ENCODE data around the gene FUT1. TPM values are rescaled to one million over a fixed set of nuclear protein-coding genes. Genes with fewer than 3 reads are reported as not detected.
"Not testable (repeated sequence)": the region's sequence is repeated elsewhere in the genome, so short reads cannot be mapped to it uniquely, and the experiment has no call there.

Gene FUT1
- total RNA-seq, 1 donor from 2014 or later, result 0.43 TPM

DNA sequence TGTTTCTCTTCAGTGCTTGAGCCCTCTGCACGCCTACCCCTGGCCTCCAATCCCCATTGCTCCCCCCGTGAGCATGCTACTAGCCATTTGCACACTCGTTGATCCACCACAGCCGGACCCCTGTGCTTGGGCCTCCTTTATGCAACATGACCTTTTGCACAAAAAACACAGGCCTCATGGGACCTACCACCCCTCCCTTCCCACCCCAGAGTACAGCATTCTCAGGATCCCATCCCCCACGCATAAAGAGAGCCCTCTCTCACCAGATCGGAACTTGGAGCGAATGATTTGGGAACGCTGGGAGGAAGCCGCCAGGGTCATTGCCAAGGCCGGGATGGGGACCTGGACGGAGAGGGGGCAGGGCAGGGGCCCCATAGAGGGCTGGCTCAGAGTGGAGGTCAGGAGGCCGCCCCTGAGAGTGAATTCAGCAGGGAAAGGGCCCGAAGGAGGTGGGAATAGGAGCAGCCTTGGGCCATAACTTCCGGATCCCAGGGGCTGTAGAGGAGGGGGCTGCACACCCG, 33.7 kb downstream of the FUT1 start:
- DNase-seq (ENCODE audit: low spot score) (no peak), ATAC-seq (no peak)

- DNase-seq (ENCODE audit: low spot score); ATAC-seq: not testable (repeated sequence)
Observed at GRCh38 chr19:48718106-48718505, 34.3 kb downstream of the FUT1 start.

DNA sequence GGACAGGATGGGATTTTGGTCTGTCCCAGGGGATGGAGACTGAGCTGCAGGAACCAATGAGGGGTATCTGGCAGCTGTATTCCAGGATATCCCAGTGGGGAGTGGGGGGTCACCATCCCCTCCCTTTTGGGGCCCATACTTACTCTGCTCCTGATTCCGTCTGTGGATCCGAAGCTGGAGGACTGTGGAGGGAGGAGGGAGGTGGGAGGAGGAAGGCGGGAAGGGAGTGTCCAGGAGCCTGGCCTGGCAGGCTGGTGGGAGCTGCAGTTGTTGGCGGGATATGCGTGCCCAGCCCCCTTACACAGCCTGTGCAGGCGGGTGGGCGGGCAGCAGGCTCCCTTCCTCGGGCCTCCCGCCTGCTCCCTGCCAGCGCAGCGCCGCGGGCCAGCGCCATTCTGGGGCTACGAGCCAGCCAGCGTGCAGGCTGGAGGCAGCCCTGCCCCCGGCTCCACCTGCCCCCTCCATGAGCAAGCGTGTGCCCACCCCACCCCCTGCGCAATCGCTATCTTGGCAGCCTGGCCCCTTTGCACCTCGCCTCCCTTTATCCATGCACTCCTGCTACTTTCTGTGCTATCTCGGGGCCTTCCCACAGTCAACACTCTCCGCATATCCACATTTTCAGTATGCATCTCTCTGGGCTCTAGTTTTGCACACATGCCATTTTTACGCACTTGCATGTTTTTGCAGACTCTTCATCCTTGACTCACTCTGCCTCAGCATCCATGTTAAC, 35.7 kb downstream of the FUT1 start:
- DNase-seq (ENCODE audit: low spot score), result no peak
- no peak for ATAC-seq

- no peak for ATAC-seq
- peak; percentile 57 for DNase-seq (ENCODE audit: low spot score)
Observed at GRCh38 chr19:48715681-48716171, 36.7 kb downstream of the FUT1 start.

GRCh38 chr19:48714759-48715675, 37.4 kb downstream of the FUT1 start:
- DNase-seq (ENCODE audit: low spot score) (no peak), ATAC-seq (no peak)

GRCh38 chr19:48713864-48714755, 38.3 kb downstream of the FUT1 start:
- ATAC-seq (peak; percentile 91), DNase-seq (ENCODE audit: low spot score) (peak; percentile 99)

DNA sequence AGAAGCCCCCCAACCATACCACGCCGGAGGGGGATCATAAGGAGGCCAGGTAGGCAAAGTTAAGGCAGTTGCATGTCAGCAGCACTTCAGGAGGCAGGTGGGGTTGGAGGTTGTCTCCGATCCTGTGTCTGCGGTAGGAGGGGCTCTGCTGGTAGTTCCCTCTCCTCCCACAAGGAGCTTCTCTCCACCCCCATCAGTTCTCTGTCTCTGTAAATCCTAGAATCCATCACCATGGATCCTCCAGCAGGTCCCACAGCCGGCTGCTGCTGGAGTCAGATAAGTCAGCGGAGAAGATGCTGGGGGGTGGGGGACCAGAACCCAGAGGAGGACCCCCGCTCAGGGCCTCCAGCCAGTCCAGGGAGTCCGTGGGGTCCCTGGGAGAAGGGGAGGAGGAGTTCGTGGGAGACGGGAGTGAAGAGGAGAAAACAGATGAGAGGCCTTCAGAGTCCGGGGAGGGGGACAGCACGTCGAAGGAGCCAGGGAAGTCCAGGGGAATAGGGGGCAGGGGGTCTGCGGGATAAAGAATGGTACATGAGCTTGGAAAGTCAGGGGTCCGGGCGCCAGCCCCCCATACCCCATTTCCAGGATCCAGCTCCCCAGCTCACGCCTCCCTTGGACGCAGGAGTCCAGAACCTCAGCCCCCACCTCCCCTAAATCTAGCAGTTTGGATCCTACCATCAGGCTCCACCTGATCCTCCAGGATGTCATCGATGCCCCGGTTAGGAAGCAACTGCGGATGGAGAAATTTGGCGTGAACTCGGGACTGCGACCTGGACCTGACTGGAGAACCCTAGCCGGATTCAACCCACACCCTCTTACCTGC, 39.2 kb downstream of the FUT1 start:
- ATAC-seq, result no peak
- DNase-seq (ENCODE audit: low spot score), result no peak

DNA sequence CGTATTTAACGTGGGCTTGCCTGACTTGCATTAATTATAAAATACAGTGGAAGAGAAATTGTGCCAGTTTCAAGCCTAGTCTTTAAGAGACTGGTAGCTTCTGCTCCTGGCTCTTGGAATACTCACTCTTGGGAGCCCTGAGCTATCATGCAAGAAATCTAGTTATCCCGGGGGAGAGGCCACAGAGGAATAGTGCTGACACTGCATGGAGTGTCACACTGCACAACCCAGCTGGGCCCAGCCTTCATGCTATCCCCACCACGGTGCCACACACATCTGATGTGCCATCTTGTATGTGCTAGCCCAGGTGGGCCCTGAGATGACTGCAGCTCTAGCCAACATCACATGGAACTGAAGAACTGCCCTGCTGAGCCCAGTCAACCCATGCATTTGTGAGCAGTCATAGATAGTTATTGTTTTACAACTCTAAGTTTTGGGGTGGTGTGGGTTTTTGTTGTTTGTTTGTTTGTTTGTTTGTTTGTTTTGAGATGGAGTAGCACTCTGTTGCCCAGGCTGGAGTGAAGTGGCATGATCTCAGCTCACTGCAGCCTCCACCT, 41.3 kb downstream of the FUT1 start:
- no peak for DNase-seq (ENCODE audit: low spot score)
- ATAC-seq, result no peak

DNA sequence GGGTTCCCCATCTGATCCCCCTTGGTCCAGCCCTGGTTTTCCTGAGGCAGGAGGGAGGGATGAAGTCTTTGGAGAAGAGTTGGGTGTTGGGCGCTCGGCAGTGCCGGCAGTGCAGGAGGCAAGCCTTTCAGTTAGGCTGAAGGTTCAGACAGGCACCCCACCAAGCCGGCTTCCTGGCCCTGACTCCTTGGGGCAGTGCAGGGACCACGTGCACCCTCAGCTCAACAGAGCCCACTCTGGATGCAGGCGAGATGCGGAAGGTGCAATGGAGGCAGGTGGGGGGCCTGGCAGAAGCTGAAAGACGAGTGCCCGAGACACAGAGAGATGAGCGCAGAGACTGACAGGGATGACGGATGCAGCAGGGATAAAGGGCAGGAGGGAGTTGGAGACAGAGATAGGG, 44.0 kb downstream of the FUT1 start:
- DNase-seq (ENCODE audit: low spot score), result no peak
- ATAC-seq, result no peak

- DNase-seq (ENCODE audit: low spot score), result no peak
Observed at GRCh38 chr19:48705431-48705830, 47.0 kb downstream of the FUT1 start.

GRCh38 chr19:48703316-48703715, 49.1 kb downstream of the FUT1 start:
- no peak for ATAC-seq

More at GRCh38 chr19:48705431-48705830, 47.0 kb downstream of the FUT1 start:
- ATAC-seq, result no peak

DNA sequence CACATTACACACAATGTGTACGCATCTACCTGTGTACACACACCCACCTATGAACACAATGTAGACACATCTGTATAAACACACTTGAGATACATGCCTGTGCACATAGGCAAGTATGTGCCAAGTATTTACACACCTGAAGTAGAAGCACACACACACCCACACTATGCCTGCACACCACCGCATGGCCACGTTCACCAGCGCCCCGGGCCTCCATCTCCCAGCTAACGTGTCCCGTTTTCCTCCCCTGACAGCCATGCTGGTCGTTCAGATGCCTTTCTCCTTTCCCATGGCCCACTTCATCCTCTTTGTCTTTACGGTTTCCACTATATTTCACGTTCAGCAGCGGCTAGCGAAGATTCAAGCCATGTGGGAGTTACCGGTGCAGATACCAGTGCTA, 49.7 kb downstream of the FUT1 start:
- DNase-seq (ENCODE audit: low spot score), result no peak
- ATAC-seq, result no peak

More at GRCh38 chr19:48703316-48703715, 49.1 kb downstream of the FUT1 start:
- DNase-seq (ENCODE audit: low spot score), result no peak

- ATAC-seq, result peak; percentile 36
- no peak for DNase-seq (ENCODE audit: low spot score)
Observed at GRCh38 chr19:48698046-48698445, 54.4 kb downstream of the FUT1 start.

Other genes starting within 250 kb of the FUT1 start
- 0.43 TPM for gene LMTK3, start 240.8 kb downstream of the FUT1 start, total RNA-seq
- gene SULT2B1, start 200.5 kb downstream of the FUT1 start, total RNA-seq, result not detected
- not detected for gene SPACA4, start 145.9 kb downstream of the FUT1 start, total RNA-seq
- gene FAM83E, start 137.6 kb downstream of the FUT1 start, total RNA-seq, result 0.18 TPM
- gene RPL18, start 133.5 kb downstream of the FUT1 start, total RNA-seq, result 401 TPM
- gene SPHK2, start 133.1 kb downstream of the FUT1 start, total RNA-seq, result 41.6 TPM
- gene DBP, start 115.3 kb downstream of the FUT1 start, total RNA-seq, result 11.4 TPM
- gene CA11, start 106.5 kb downstream of the FUT1 start, total RNA-seq, result 1.7 TPM
- gene NTN5, start 79.6 kb downstream of the FUT1 start, total RNA-seq, result 0.28 TPM
- gene FUT2, start 56.7 kb downstream of the FUT1 start, total RNA-seq, result not detected
- 0.23 TPM for gene MAMSTR, start 32.9 kb downstream of the FUT1 start, total RNA-seq
- gene RASIP1, start 12.0 kb downstream of the FUT1 start, total RNA-seq, result 3.1 TPM
- gene IZUMO1, start 5.7 kb downstream of the FUT1 start, total RNA-seq, result not detected
- gene FGF21, start 2.9 kb upstream of the FUT1 start, total RNA-seq, result 0.75 TPM
- gene BCAT2, start 58.4 kb upstream of the FUT1 start, total RNA-seq, result 21.7 TPM
- 15.7 TPM for gene HSD17B14, start 83.8 kb upstream of the FUT1 start, total RNA-seq
- 7.6 TPM for gene PLEKHA4, start 116.0 kb upstream of the FUT1 start, total RNA-seq
- 5.7 TPM for gene PPP1R15A, start 119.8 kb upstream of the FUT1 start, total RNA-seq
- not detected for gene TULP2, start 146.1 kb upstream of the FUT1 start, total RNA-seq
- 300 TPM for gene NUCB1, start 147.7 kb upstream of the FUT1 start, total RNA-seq
- gene DHDH, start 181.1 kb upstream of the FUT1 start, total RNA-seq, result 0.23 TPM
- gene BAX, start 202.2 kb upstream of the FUT1 start, total RNA-seq, result 18.9 TPM
- gene FTL, start 212.7 kb upstream of the FUT1 start, total RNA-seq, result 8,713 TPM
- 13.6 TPM for gene GYS1, start 240.7 kb upstream of the FUT1 start, total RNA-seq
- gene RUVBL2, start 241.2 kb upstream of the FUT1 start, total RNA-seq, result 34.3 TPM